Body of pancreas (tissue), 4 donors: Measurements from ENCODE around the gene NDFIP2. TPM values are rescaled to one million over a fixed set of nuclear protein-coding genes. Genes with fewer than 3 reads are reported as not detected.

Experiments
- ATAC-seq: fragments of 150-250 bp; one replicate; pipeline ENCODE4 v1.9.1; 2016
- DNase-seq, 4 donors: peaks; one replicate each; pipeline ENCODE4 v3.0.0-alpha.2; 2019
- H3K27ac ChIP-seq, 4 donors: fragments of 200-600 bp; sonication (generic); 1 replicate in 3 of 4; 2 replicates in 1 of 4; pipeline versions ENCODE4 v1.5.1 to v1.6.1; 2016 to 2019; ENCODE audit warnings: mild to moderate bottlenecking in 1 of 4, mixed read lengths in 1 of 4, moderate library complexity in 1 of 4
- H3K27me3 ChIP-seq, 2 donors: fragments of 200-600 bp; sonication (generic); one replicate each; pipeline ENCODE4 v1.6.0; 2016; ENCODE audit warnings: mild to moderate bottlenecking in 1 of 2
- H3K36me3 ChIP-seq, 2 donors: fragments of 200-600 bp; sonication (generic); replicated peaks in 1 of 2; 2 replicates each; pipeline ENCODE4 v1.5.1; 2016; ENCODE audit warnings: low read depth in 2 of 2; ENCODE audit not compliant: insufficient read depth in 1 of 2
- H3K4me1 ChIP-seq: fragments of 200-600 bp; sonication (generic); one replicate; pipeline ENCODE4 v1.6.0; 2016
- H3K4me3 ChIP-seq, 2 donors: fragments of 200-600 bp; sonication (generic); 1 replicate in 1 of 2; 2 replicates in 1 of 2; pipeline ENCODE4 v1.5.1; 2016 to 2019
- H3K9me3 ChIP-seq, 3 donors: fragments of 200-600 bp; sonication (generic); 1 replicate in 2 of 3; 2 replicates in 1 of 3; pipeline ENCODE4 v1.5.1; 2016
- CTCF ChIP-seq, 7 experiments: fragments of 450-650 bp in 4 of 7; fragments of 200-600 bp in 3 of 7; sonication (generic) in 3 of 7; IDR thresholded peaks; one replicate each; pipeline ENCODE4 v1.5.1; 2016 to 2019; ENCODE audit warnings: antibody characterized with exemption in 7 of 7
- POLR2A ChIP-seq, 3 donors: fragments of 450-650 bp; IDR thresholded peaks; one replicate each; pipeline ENCODE4 v1.6.1; 2016; ENCODE audit warnings: antibody characterized with exemption in 3 of 3, mild to moderate bottlenecking in 2 of 3
- WGBS, 2 donors: methylation state at CpG; one replicate each; pipeline ENCODE4 v1.1.5; 2017; 5-methylcytosine and 5-hydroxymethylcytosine counted together
- intact Hi-C: fragments of 100-400 bp; cut with DNase I; formaldehyde crosslinking; loops from one replicate; pipeline ENCODE4 v1.15.1; 2023
- total RNA-seq, 2 donors: library from RNA; depleted of rRNA; stranded (reverse); fragments of >200 nt; gene quantifications; one replicate each; pipeline ENCODE4 v1.1.0, GENCODE V29; 2016

Gene NDFIP2
- total RNA-seq, 2 donors from 2014 or later = 16.8 to 18.9 TPM

- intact Hi-C loops = no loop called here
- Histone ChIP-seq H3K4me3 (no peak overlapping the region), H3K4me1 (no peaks in the 10 kb centered on the region), H3K27me3 (no peaks in the 10 kb centered on the region), H3K36me3 (no peaks in the 10 kb centered on the region), H3K9me3 (no peaks in the 10 kb centered on the region), H3K27ac (no peak overlapping the region)
- ATAC-seq (no peak), DNase-seq (no peak)
- TF ChIP-seq POLR2A (IDR thresholded peaks at IDR 0.05) (no peak), CTCF (IDR thresholded peaks at IDR 0.05) (no peak)
Observed at GRCh38 chr13:79462895-79463294, 18.1 kb upstream of the NDFIP2 start.

- Histone ChIP-seq H3K4me1 (no peaks in the 10 kb centered on the region), H3K36me3 (no peaks in the 10 kb centered on the region), H3K4me3 (no peak overlapping the region), H3K9me3 (no peaks in the 10 kb centered on the region), H3K27me3 (no peaks in the 10 kb centered on the region), H3K27ac (no peak overlapping the region)
- 87 to 92% methylated on average over 1 of the region's 1 CpG for WGBS, 2 donors
- intact Hi-C loops = no loop called here
- TF ChIP-seq CTCF (IDR thresholded peaks at IDR 0.05) (no peak), POLR2A (IDR thresholded peaks at IDR 0.05) (no peak)
- ATAC-seq = no peak
- no peak for DNase-seq
Observed at GRCh38 chr13:79463604-79464003, 17.4 kb upstream of the NDFIP2 start.

DNA sequence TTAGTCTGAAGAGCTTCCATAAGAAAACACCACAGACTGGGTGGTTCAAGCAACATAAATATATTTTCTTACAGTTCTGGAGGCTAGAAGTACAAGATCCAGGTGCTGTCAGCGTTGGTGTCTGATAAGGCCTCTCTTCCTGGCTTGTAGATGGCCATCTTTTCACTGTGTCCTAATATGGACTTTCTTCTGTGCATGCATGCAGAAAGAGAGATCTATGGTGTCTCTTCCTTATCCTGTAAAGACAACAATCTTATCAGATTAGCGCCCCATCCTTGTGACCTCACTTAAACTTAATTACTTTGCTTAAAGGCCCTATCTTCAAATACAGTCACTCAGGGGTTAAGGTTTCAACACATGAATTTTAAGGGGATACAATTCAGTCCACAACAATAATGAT lies 14.1 kb upstream of the NDFIP2 start:
- no peaks in the 10 kb centered on the region for H3K9me3 ChIP-seq
- H3K4me1 ChIP-seq = no peaks in the 10 kb centered on the region
- TF ChIP-seq CTCF (IDR thresholded peaks at IDR 0.05) = no peak
- TF ChIP-seq POLR2A (IDR thresholded peaks at IDR 0.05) = no peak
- no peak for ATAC-seq
- DNase-seq = no peak
- no peak overlapping the region for H3K27ac ChIP-seq
- H3K36me3 ChIP-seq = no peaks in the 10 kb centered on the region
- WGBS, 2 donors = 74 to 92% methylated on average over 2 of the region's 2 CpGs
- no peaks in the 10 kb centered on the region for H3K27me3 ChIP-seq
- no peak overlapping the region for H3K4me3 ChIP-seq
- intact Hi-C loops = no loop called here

DNA sequence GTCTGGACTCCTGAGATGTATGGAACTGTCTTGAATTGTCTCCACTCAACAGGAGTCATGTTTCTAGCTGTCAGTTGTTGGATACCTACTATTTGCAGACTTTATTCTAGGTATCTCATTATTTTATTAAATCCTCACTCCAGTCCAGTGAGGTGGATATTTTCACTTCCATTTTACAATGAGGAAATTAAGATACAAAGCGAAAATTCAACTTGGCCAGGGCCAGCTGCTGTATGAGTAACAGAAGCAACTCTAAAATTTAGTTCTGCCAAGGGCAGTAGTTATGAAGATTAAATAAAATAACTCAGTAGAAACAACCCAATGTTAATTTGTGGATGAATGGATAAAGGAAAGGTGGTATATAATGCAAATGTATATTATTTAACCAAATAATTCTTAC lies 12.6 kb upstream of the NDFIP2 start:
- 81 to 95% methylated on average over 1 of the region's 1 CpG for WGBS, 2 donors
- intact Hi-C loops = no loop called here
- no peaks in the 10 kb centered on the region for H3K4me1 ChIP-seq
- no peak for ATAC-seq
- H3K4me3 ChIP-seq = no peak overlapping the region
- H3K36me3 ChIP-seq = no peaks in the 10 kb centered on the region
- DNase-seq = no peak
- no peaks in the 10 kb centered on the region for H3K9me3 ChIP-seq
- no peaks in the 10 kb centered on the region for H3K27me3 ChIP-seq
- no peak overlapping the region for H3K27ac ChIP-seq
- no peak for TF ChIP-seq POLR2A (IDR thresholded peaks at IDR 0.05)
- TF ChIP-seq CTCF (IDR thresholded peaks at IDR 0.05) = no peak

DNA sequence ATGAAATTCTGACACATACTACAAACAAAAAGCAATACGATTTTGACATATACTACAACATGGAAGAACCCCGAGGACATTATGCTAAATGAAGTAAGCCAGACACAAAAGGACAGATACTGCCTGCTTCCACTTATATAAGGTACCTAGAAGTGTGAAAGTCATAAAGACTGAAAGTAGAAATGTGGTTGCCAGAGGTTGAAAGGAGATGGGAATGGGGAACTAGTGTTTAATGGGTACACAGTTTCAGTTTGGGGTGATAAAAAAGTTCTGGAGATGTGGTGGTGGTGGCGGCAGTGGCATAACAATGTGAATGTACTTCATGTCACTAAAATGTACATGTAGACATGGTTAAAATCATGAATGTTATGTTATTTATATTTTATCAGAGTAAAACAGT lies 12.1 kb upstream of the NDFIP2 start:
- DNase-seq = no peak
- H3K9me3 ChIP-seq = no peaks in the 10 kb centered on the region
- H3K27me3 ChIP-seq = no peaks in the 10 kb centered on the region
- H3K4me3 ChIP-seq = no peak overlapping the region
- no peaks in the 10 kb centered on the region for H3K4me1 ChIP-seq
- ATAC-seq = no peak
- no peaks in the 10 kb centered on the region for H3K36me3 ChIP-seq
- intact Hi-C loops = no loop called here
- TF ChIP-seq POLR2A (IDR thresholded peaks at IDR 0.05) (no peak), CTCF (IDR thresholded peaks at IDR 0.05) (no peak)
- no peak overlapping the region for H3K27ac ChIP-seq
- WGBS, 2 donors = 83 to 87% methylated on average over 3 of the region's 3 CpGs
